Thyroid gland (tissue), 4 donors: Measurements from ENCODE around the gene KLF13.

Experiments
- POLR2A ChIP-seq, 2 donors: fragments of 450-650 bp; IDR thresholded peaks; one replicate each; pipeline ENCODE4 v1.6.1; 2017; ENCODE audit warnings: antibody characterized with exemption in 2 of 2, mild to moderate bottlenecking in 2 of 2, moderate library complexity in 1 of 2
- TF ChIP-seq, protein P1 (sequence below), 6 experiments: fragments of 200-600 bp in 3 of 6; fragments of 450-650 bp in 3 of 6; sonication (generic) in 3 of 6; IDR thresholded peaks; one replicate each; pipeline ENCODE4 v1.5.1; 2016 to 2019; ENCODE audit warnings: antibody characterized with exemption in 6 of 6, mild to moderate bottlenecking in 2 of 6, inconsistent platforms in 1 of 6, moderate library complexity in 1 of 6

DNA sequence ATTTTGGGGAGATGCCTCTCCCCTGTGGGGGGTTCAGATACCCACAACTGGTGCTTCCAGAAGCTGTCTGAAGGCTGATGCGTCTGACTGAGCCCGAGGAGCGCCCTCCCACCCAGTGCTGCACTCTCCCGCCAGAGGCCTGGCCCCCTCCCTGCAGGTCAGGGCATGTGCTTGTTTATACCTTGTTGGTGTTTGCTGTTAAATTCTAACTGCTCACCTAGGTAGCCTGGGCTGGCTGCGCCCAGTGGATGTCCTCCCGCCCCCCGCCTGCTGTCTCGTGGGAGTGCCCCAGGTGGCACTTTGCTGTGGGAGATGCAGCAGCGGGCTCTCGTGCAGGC lies 12.9 kb downstream of the KLF13 start:
- no peak for TF ChIP-seq POLR2A (IDR thresholded peaks at IDR 0.05)
- TF ChIP-seq, protein P1, sequence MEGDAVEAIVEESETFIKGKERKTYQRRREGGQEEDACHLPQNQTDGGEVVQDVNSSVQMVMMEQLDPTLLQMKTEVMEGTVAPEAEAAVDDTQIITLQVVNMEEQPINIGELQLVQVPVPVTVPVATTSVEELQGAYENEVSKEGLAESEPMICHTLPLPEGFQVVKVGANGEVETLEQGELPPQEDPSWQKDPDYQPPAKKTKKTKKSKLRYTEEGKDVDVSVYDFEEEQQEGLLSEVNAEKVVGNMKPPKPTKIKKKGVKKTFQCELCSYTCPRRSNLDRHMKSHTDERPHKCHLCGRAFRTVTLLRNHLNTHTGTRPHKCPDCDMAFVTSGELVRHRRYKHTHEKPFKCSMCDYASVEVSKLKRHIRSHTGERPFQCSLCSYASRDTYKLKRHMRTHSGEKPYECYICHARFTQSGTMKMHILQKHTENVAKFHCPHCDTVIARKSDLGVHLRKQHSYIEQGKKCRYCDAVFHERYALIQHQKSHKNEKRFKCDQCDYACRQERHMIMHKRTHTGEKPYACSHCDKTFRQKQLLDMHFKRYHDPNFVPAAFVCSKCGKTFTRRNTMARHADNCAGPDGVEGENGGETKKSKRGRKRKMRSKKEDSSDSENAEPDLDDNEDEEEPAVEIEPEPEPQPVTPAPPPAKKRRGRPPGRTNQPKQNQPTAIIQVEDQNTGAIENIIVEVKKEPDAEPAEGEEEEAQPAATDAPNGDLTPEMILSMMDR (IDR thresholded peaks at IDR 0.05) = no peak
